ENCODE measurements around the gene NUP214.

DNA sequence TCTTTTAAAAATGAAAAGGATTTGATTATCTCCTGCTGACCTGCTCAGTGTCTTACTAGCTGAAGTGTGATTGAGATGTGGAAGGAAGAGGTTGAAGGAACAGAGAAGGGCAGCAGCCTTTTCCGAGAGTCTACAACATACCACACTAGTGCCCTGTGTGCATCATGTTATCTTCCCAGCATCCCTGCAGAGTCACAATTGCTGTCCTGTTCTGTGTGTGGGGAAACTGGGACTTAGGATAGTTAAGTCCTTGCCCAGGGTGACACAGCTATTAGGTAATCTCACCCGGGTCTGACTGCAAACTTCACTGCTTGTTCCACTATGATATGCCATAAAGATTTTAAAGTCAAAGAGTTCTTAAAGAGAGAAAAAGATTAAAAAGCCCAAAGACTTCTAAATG, 95.1 kb downstream of the NUP214 start:
- no peak for TF ChIP-seq YY1 (IDR thresholded peaks at IDR 0.05; ENCODE audit: insufficient read depth, insufficient read length)
- TF ChIP-seq ZNF274 (IDR thresholded peaks at IDR 0.05; ENCODE audit: low read depth, low read length) = no peak
